HepG2 (cell line): ENCODE measurements around the gene STOM. TPM values are rescaled to one million over a fixed set of nuclear protein-coding genes. Genes with fewer than 3 reads are reported as not detected.

ENCODE experiments used
- ATAC-seq: fragments of 200-7000 bp; cut with Tn5 transposase; 3 replicates; pipeline ENCODE4 v1.9.1; 2020; ENCODE audit warnings: mild to moderate bottlenecking, moderate library complexity
- BruUV-seq: library from RNA; stranded (reverse); fragments of 400-500 nt; replicated peaks from 2 replicates; lab custom pipeline; 2021; lab: Mats Ljungman, UMichigan
- CTCF ChIA-PET: fragments of 300-600 bp; formaldehyde crosslinking; extraction: SDS; loops from one replicate; lab custom pipeline; 2021; ENCODE audit warnings: low total read pairs, inconsistent platforms, low intra/inter-chr PET ratio; lab: Yijun Ruan, JAX
- POLR2A ChIA-PET: fragments of 350-600 bp; sonication (Branson Sonifier 250); formaldehyde crosslinking; loops from one replicate; lab custom pipeline; 2020; ENCODE audit warnings: antibody characterized with exemption, inconsistent platforms; lab: Yijun Ruan, JAX
- DNase-seq: peaks from one replicate; pipeline ENCODE4 v3.0.0-alpha.2; 2015; ENCODE audit warnings: low spot score
- FAIRE-seq: peaks from 3 replicates; lab custom pipeline; 2011; peaks lifted over from hg19 to GRCh38; lab: Jason Lieb, UNC
- H2AFZ ChIP-seq: one replicate; pipeline ENCODE4 v1.6.1; 2011; ENCODE audit warnings: low read length, inconsistent platforms
- H3K27ac ChIP-seq: fragments of 300-600 bp; 3 replicates; pipeline ENCODE4 v1.8.0; 2011; ENCODE audit warnings: mixed run types, mild to moderate bottlenecking, mixed read lengths, low read length, inconsistent platforms; ENCODE audit not compliant: insufficient read depth; ENCODE audit errors: extremely low read length
- H3K27me3 ChIP-seq, 2 experiments: fragments of 200-600 bp in 1 of 2; 2 replicates in 1 of 2; 3 replicates in 1 of 2; pipeline versions ENCODE4 v1.6.0 to v1.8.0; 2011; ENCODE audit warnings: low read length in 2 of 2, mild to moderate bottlenecking in 2 of 2, moderate library complexity in 2 of 2, inconsistent platforms in 1 of 2; ENCODE audit not compliant: insufficient read depth in 2 of 2, control insufficient read depth in 1 of 2
- H3K36me3 ChIP-seq, 2 experiments: fragments of 200-600 bp in 1 of 2; replicated peaks in 1 of 2; 2 replicates in 1 of 2; 3 replicates in 1 of 2; pipeline versions ENCODE4 v1.5.1 to v1.8.0; 2011; ENCODE audit warnings: low read length in 2 of 2, inconsistent platforms in 1 of 2; ENCODE audit not compliant: insufficient read depth in 2 of 2, control insufficient read depth in 1 of 2
- H3K4me1 ChIP-seq: 2 replicates; pipeline ENCODE4 v1.5.1; 2012; ENCODE audit warnings: low read length, inconsistent platforms; ENCODE audit not compliant: insufficient read depth
- H3K4me2 ChIP-seq: 2 replicates; pipeline ENCODE4 v1.6.0; 2011; ENCODE audit warnings: low read depth, low read length, inconsistent platforms
- H3K4me3 ChIP-seq, 3 experiments: fragments of 200-600 bp in 1 of 3; sonication (generic), shearing (Covaris generic) in 1 of 3; replicated peaks in 1 of 3; 2 replicates each; pipeline ENCODE4 v1.5.1; 2011 to 2016; ENCODE audit warnings: low read length in 3 of 3, inconsistent platforms in 2 of 3, low read depth in 2 of 3, mild to moderate bottlenecking in 2 of 3, control low read depth in 1 of 3, mixed read lengths in 1 of 3; ENCODE audit not compliant: insufficient read depth in 1 of 3
- H3K79me2 ChIP-seq: one replicate; pipeline ENCODE4 v1.6.1; 2011; ENCODE audit warnings: low read length, inconsistent platforms; ENCODE audit not compliant: insufficient read depth
- H3K9ac ChIP-seq: 2 replicates; pipeline ENCODE4 v1.6.0; 2011; ENCODE audit warnings: mild to moderate bottlenecking, low read depth, low read length, inconsistent platforms; ENCODE audit not compliant: insufficient read depth
- H3K9me3 ChIP-seq: 2 replicates; pipeline ENCODE4 v1.5.1; 2012; ENCODE audit warnings: mild to moderate bottlenecking, low read length
- H4K20me1 ChIP-seq: 2 replicates; pipeline ENCODE4 v1.6.0; 2011; ENCODE audit warnings: inconsistent platforms, mild to moderate bottlenecking, low read length, moderate library complexity; ENCODE audit not compliant: insufficient read depth
- CBX2 ChIP-seq, 2 experiments: fragments of 200-600 bp in 1 of 2; sonication (generic); formaldehyde crosslinking in 1 of 2; IDR thresholded peaks; 2 replicates each; pipeline versions ENCODE4 v1.7.0 to v1.8.1; 2018 to 2022; ENCODE audit warnings: low read depth in 2 of 2, low read length in 1 of 2, mild to moderate bottlenecking in 1 of 2, missing genetic modification reagents in 1 of 2
- DMAP1 ChIP-seq: IDR thresholded peaks from 2 replicates; pipeline ENCODE4 v1.6.1; 2016
- FOXP4 ChIP-seq: sonication (generic); formaldehyde crosslinking; IDR thresholded peaks from 2 replicates; pipeline ENCODE4 v1.4.0; 2020; ENCODE audit warnings: missing genetic modification reagents
- HIVEP1 ChIP-seq: sonication (generic); formaldehyde crosslinking; IDR thresholded peaks from 2 replicates; pipeline ENCODE4 v1.4.0; 2020; ENCODE audit warnings: mild to moderate bottlenecking, missing genetic modification reagents
- SKIL ChIP-seq: sonication (generic); formaldehyde crosslinking; IDR thresholded peaks from 2 replicates; pipeline ENCODE4 v1.8.0; 2022; ENCODE audit warnings: missing genetic modification reagents, mild to moderate bottlenecking, moderate library complexity, borderline replicate concordance
- YEATS4 ChIP-seq: sonication (generic); formaldehyde crosslinking; IDR thresholded peaks from 2 replicates; pipeline ENCODE4 v1.4.0; 2020; ENCODE audit warnings: missing genetic modification reagents, borderline replicate concordance
- ZBTB4 ChIP-seq: sonication (generic); formaldehyde crosslinking; IDR thresholded peaks from 2 replicates; pipeline ENCODE4 v1.4.0; 2020; ENCODE audit warnings: missing genetic modification reagents, mild to moderate bottlenecking, borderline replicate concordance
- ZFP90 ChIP-seq: sonication (generic); formaldehyde crosslinking; IDR thresholded peaks from 2 replicates; pipeline ENCODE4 v1.8.0; 2022; ENCODE audit warnings: missing genetic modification reagents, mild to moderate bottlenecking, inconsistent platforms, borderline replicate concordance
- ZFYVE20 ChIP-seq: sonication (generic); formaldehyde crosslinking; IDR thresholded peaks from 2 replicates; pipeline ENCODE4 v1.8.0; 2023; ENCODE audit warnings: low read depth, mild to moderate bottlenecking, moderate library complexity, missing genetic modification reagents, borderline replicate concordance
- ZNF460 ChIP-seq: sonication (generic); formaldehyde crosslinking; IDR thresholded peaks from 2 replicates; pipeline ENCODE4 v1.5.1; 2020; ENCODE audit warnings: missing genetic modification reagents, mild to moderate bottlenecking, borderline replicate concordance
- WGBS: methylation state at CpG from one replicate; pipeline ENCODE4 v1.1.6; 2017; ENCODE audit warnings: low lambda C conversion rate; 5-methylcytosine and 5-hydroxymethylcytosine counted together
- in situ Hi-C: cut with HindIII; loops from 2 replicates; pipeline ENCODE4 v1.10.0; 2017; ENCODE audit warnings: low pct_unique_long_range_greater_than_20kb; ENCODE audit not compliant: extremely low pct_ligation_motif_present
- intact Hi-C: fragments of 100-400 bp; cut with micrococcal nuclease; formaldehyde crosslinking; loops from one replicate; pipeline ENCODE4 v1.10.0; 2022; ENCODE audit not compliant: unreplicated experiment
- polyA plus RNA-seq, 8 experiments: library from polyadenylated mRNA; depleted of rRNA in 3 of 8; stranded (reverse) in 7 of 8; unstranded in 1 of 8; fragments of >200 nt; fragmentation: Illumina TruSeq in 4 of 8; extraction: Trizol in 4 of 8; gene quantifications; 2 replicates each; pipeline versions ENCODE4 v1.2.1 to v1.2.3, GENCODE V29; 2011 to 2016; ENCODE audit warnings: low read depth in 4 of 8, missing spikeins in 1 of 8, mixed read lengths in 1 of 8; ENCODE audit not compliant: insufficient read depth in 1 of 8
- total RNA-seq, 5 experiments: library from RNA; depleted of rRNA; stranded (reverse); fragments of >200 nt; fragmentation: Illumina TruSeq; extraction: Trizol; gene quantifications; 2 replicates each; pipeline ENCODE4 v1.2.3, GENCODE V29; 2016; ENCODE audit warnings: low read depth in 1 of 5

Gene STOM
- total and polyA plus RNA-seq, 2 of the 13 experiments (the other 11 are each of a cell fraction or from before 2014, with no cell fraction given): 43.6 to 165 TPM

- ATAC-seq (peak; percentile 64), DNase-seq (peak; percentile 94), FAIRE-seq (no peak)
- in situ Hi-C loops (loop anchor here (5.0 kb wide), 1 partner anchor 50 kb away; no protein-coding TSS in a partner anchor), intact Hi-C loops (loop anchor here (1.0 kb wide), 1 partner anchor 50 kb away; no protein-coding TSS in a partner anchor)
- H3K79me2 ChIP-seq: peaks cover 20% of the 10 kb centered on the region
- H3K9me3 ChIP-seq: no peaks in the 10 kb centered on the region
- no peak overlapping the region for H2AFZ ChIP-seq
- CTCF ChIA-PET: interaction anchor here (1.2 kb wide), 1 partner anchor 52 kb away, joined by 5 read pairs; no protein-coding TSS in a partner anchor
- H3K4me3 ChIP-seq: peak overlapping the region; percentile 23 to 50 (median 38); a peak in 5 of 6 replicates
- no peaks in the 10 kb centered on the region for H3K36me3 ChIP-seq
- WGBS: 1% methylated on average over 6 of the region's 6 CpGs
- no peaks in the 10 kb centered on the region for H4K20me1 ChIP-seq
- peak overlapping the region; percentile 58 for H3K9ac ChIP-seq
- peak overlapping the region; percentile 75 for H3K4me2 ChIP-seq
- no TSS peak for BruUV-seq
- H3K27ac ChIP-seq: peak overlapping the region; percentile 75
- POLR2A ChIA-PET: interaction anchor here (0.8 to 1.7 kb wide), 15 partner anchors 8 to 594 kb away, joined by 3 to 6 read pairs (median 4); partner anchors contain the start of gene GSN
- H3K27me3 ChIP-seq: no peaks in the 10 kb centered on the region
- H3K4me1 ChIP-seq: peaks cover 62% of the 10 kb centered on the region
- peak; percentile 26; the same call in 1 of the 2 replicates for TF ChIP-seq ZFP90 (CRISPR knock-in tag)
- peak; percentile 64; the same call in 1 of the 2 replicates for TF ChIP-seq YEATS4 (CRISPR knock-in tag)
- no peak for TF ChIP-seq ZFYVE20 (CRISPR knock-in tag)
- no peak for TF ChIP-seq ZBTB4 (CRISPR knock-in tag)
- no peak for TF ChIP-seq CBX2 (IDR thresholded peaks at IDR 0.05; ENCODE audit: low read depth, low read length)
- no peak for TF ChIP-seq CBX2 (CRISPR knock-in tag; IDR thresholded peaks at IDR 0.05; ENCODE audit: low read depth)
- peak; percentile 55; the same call in 1 of the 2 replicates for TF ChIP-seq SKIL (CRISPR knock-in tag)
- peak; percentile 44; the same call in 1 of the 2 replicates for TF ChIP-seq DMAP1 (CRISPR knock-in tag)
- no peak for TF ChIP-seq ZNF460 (CRISPR knock-in tag)
- peak; percentile 69 for TF ChIP-seq FOXP4 (CRISPR knock-in tag)
- no peak for TF ChIP-seq HIVEP1 (CRISPR knock-in tag)
Observed at GRCh38 chr9:121372239-121373010, 2.4 kb upstream of the STOM start.
